ENCODE results near the gene TBC1D32.

DNA sequence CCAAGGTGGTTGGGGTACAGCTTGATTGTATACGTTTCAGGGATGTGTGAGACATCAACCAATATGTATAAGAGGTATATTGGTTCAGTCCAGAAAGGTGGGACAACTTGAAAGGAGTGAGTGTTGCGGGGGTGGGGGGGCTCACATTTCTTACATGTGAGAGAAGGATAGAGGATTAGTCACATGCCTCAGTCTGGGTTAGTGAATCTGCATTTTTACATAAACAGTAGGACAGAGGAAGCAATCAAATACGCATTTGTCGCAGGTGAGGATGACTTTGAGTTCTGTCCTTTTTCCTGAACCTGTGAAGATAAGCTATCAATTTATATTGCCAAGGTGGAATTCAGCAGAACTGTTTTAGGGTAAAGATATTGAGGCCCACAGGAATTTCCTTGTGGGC lies 42.1 kb upstream of the TBC1D32 start:
- TF ChIP-seq, protein P1, sequence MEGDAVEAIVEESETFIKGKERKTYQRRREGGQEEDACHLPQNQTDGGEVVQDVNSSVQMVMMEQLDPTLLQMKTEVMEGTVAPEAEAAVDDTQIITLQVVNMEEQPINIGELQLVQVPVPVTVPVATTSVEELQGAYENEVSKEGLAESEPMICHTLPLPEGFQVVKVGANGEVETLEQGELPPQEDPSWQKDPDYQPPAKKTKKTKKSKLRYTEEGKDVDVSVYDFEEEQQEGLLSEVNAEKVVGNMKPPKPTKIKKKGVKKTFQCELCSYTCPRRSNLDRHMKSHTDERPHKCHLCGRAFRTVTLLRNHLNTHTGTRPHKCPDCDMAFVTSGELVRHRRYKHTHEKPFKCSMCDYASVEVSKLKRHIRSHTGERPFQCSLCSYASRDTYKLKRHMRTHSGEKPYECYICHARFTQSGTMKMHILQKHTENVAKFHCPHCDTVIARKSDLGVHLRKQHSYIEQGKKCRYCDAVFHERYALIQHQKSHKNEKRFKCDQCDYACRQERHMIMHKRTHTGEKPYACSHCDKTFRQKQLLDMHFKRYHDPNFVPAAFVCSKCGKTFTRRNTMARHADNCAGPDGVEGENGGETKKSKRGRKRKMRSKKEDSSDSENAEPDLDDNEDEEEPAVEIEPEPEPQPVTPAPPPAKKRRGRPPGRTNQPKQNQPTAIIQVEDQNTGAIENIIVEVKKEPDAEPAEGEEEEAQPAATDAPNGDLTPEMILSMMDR (IDR thresholded peaks at IDR 0.05) = no peak
- no peak for TF ChIP-seq POLR2A (IDR thresholded peaks at IDR 0.05)
